HG02798 (cell line): ENCODE results near the gene APC.
"Not testable (repeated sequence)": the region's sequence is repeated elsewhere in the genome, so short reads cannot be mapped to it uniquely, and the experiment has no call there.

Experiments
- ATAC-seq: cut with Tn5 transposase; IDR thresholded peaks from one replicate; pipeline ENCODE4 v1.9.1; 2021; ENCODE audit warnings: mild to moderate bottlenecking; ENCODE audit not compliant: unreplicated experiment, poor library complexity

The APC gene

GRCh38 chr5:112848116-112848811 is 110.6 kb downstream of the APC start:
- ATAC-seq, result peak; percentile 99

GRCh38 chr5:112849912-112850311 is 112.2 kb downstream of the APC start:
- no peak for ATAC-seq

GRCh38 chr5:112854651-112855050 is 117.0 kb downstream of the APC start:
- no peak for ATAC-seq

GRCh38 chr5:112857866-112858265 is 120.2 kb downstream of the APC start:
- ATAC-seq, result no peak

GRCh38 chr5:112860571-112860928 is 122.9 kb downstream of the APC start:
- ATAC-seq, result not testable (repeated sequence)

GRCh38 chr5:112860929-112861637 is 123.4 kb downstream of the APC start, which contains the start of gene SRP19:
TSS of gene SRP19 (plus strand) at chr5:112861287. CDS start at chr5:112861377, 90 bp downstream.
- peak; percentile 99 for ATAC-seq

- no peak for ATAC-seq
These were observed 123.9 kb downstream of the APC start for GRCh38 chr5:112861638-112861985.

- no peak for ATAC-seq
These were observed 124.4 kb downstream of the APC start for GRCh38 chr5:112862085-112862484.

GRCh38 chr5:112863549-112863948 is 125.9 kb downstream of the APC start:
- no peak for ATAC-seq

GRCh38 chr5:112865128-112865527 is 127.4 kb downstream of the APC start:
- no peak for ATAC-seq

GRCh38 chr5:112866739-112867138 is 129.1 kb downstream of the APC start:
- ATAC-seq, result no peak

- no peak for ATAC-seq
These were observed 129.7 kb downstream of the APC start for GRCh38 chr5:112867411-112867810.

GRCh38 chr5:112869948-112870347 is 132.3 kb downstream of the APC start:
- ATAC-seq, result peak; percentile 89

- ATAC-seq, result no peak
These were observed 133.3 kb downstream of the APC start for GRCh38 chr5:112870966-112871365.

- ATAC-seq, result no peak
These were observed 138.7 kb downstream of the APC start for GRCh38 chr5:112876362-112876761.

- ATAC-seq, result no peak
These were observed 140.4 kb downstream of the APC start for GRCh38 chr5:112878101-112878500.

GRCh38 chr5:112878760-112879159 is 141.1 kb downstream of the APC start:
- ATAC-seq, result no peak

- ATAC-seq, result no peak
These were observed 142.7 kb downstream of the APC start for GRCh38 chr5:112880219-112880964.

GRCh38 chr5:112883192-112883591 is 145.5 kb downstream of the APC start:
- no peak for ATAC-seq

GRCh38 chr5:112885001-112885400 is 147.3 kb downstream of the APC start:
- no peak for ATAC-seq

- no peak for ATAC-seq
These were observed 149.3 kb downstream of the APC start for GRCh38 chr5:112886975-112887374.
